GM21717 (cell line): ENCODE results near the gene MEIS1.

Experiments used
- ATAC-seq: cut with Tn5 transposase; IDR thresholded peaks from one replicate; pipeline ENCODE4 v1.9.1; 2021; ENCODE audit warnings: mild to moderate bottlenecking, moderate library complexity; ENCODE audit not compliant: unreplicated experiment

Gene MEIS1

GRCh38 chr2:66534461-66534860 is 99.5 kb downstream of the MEIS1 start:
- no peak for ATAC-seq

GRCh38 chr2:66535574-66536289 is 100.8 kb downstream of the MEIS1 start:
- no peak for ATAC-seq

- ATAC-seq, result no peak
These were observed 101.4 kb downstream of the MEIS1 start for GRCh38 chr2:66536290-66536673.

- ATAC-seq, result no peak
These were observed 102.1 kb downstream of the MEIS1 start for GRCh38 chr2:66536997-66537396.

GRCh38 chr2:66538291-66538690 is 103.4 kb downstream of the MEIS1 start:
- ATAC-seq, result no peak

GRCh38 chr2:66539452-66539851 is 104.5 kb downstream of the MEIS1 start:
- no peak for ATAC-seq

- ATAC-seq, result no peak
These were observed 106.7 kb downstream of the MEIS1 start for GRCh38 chr2:66541646-66542045.

GRCh38 chr2:66543257-66543767 is 108.4 kb downstream of the MEIS1 start:
- ATAC-seq, result no peak

GRCh38 chr2:66544258-66544657 is 109.3 kb downstream of the MEIS1 start:
- ATAC-seq, result no peak

GRCh38 chr2:66545258-66545657 is 110.3 kb downstream of the MEIS1 start:
- no peak for ATAC-seq

GRCh38 chr2:66547118-66547517 is 112.2 kb downstream of the MEIS1 start:
- ATAC-seq, result no peak

- ATAC-seq, result no peak
These were observed 113.0 kb downstream of the MEIS1 start for GRCh38 chr2:66547887-66548286.

GRCh38 chr2:66548422-66548821 is 113.5 kb downstream of the MEIS1 start:
- no peak for ATAC-seq

- ATAC-seq, result no peak
These were observed 115.9 kb downstream of the MEIS1 start for GRCh38 chr2:66550826-66551225.

GRCh38 chr2:66553370-66553769 is 118.4 kb downstream of the MEIS1 start:
- no peak for ATAC-seq

- no peak for ATAC-seq
These were observed 120.2 kb downstream of the MEIS1 start for GRCh38 chr2:66555091-66555490.

- ATAC-seq, result no peak
These were observed 120.8 kb downstream of the MEIS1 start for GRCh38 chr2:66555501-66556324.

GRCh38 chr2:66559672-66560071 is 124.7 kb downstream of the MEIS1 start:
- no peak for ATAC-seq

GRCh38 chr2:66560683-66561082 is 125.8 kb downstream of the MEIS1 start:
- no peak for ATAC-seq

- ATAC-seq, result no peak
These were observed 126.8 kb downstream of the MEIS1 start for GRCh38 chr2:66561645-66562303.

- ATAC-seq, result no peak
These were observed 127.4 kb downstream of the MEIS1 start for GRCh38 chr2:66562304-66562685.

- ATAC-seq, result no peak
These were observed 128.5 kb downstream of the MEIS1 start for GRCh38 chr2:66563473-66563872.
